ENCODE results near the gene ANLN.

DNA sequence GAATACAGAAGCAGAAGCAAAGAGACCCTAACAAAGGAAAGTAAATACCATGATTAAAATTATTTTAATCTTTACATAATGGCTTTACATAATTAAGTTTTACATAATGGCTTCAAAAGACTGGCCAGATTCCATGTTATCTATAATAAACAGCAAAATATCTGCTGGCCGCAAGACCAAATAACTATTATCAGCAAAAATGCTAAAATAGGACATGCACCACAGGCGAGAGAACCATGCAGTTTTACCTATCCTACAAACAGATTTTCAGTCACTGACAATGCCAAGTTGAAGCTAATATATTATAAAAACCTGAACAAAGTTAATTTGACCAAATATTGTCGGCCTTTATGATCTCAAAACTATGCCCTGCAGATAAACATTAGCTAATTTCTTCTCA, 34.2 kb upstream of the ANLN start:
- TF ChIP-seq, protein P1, sequence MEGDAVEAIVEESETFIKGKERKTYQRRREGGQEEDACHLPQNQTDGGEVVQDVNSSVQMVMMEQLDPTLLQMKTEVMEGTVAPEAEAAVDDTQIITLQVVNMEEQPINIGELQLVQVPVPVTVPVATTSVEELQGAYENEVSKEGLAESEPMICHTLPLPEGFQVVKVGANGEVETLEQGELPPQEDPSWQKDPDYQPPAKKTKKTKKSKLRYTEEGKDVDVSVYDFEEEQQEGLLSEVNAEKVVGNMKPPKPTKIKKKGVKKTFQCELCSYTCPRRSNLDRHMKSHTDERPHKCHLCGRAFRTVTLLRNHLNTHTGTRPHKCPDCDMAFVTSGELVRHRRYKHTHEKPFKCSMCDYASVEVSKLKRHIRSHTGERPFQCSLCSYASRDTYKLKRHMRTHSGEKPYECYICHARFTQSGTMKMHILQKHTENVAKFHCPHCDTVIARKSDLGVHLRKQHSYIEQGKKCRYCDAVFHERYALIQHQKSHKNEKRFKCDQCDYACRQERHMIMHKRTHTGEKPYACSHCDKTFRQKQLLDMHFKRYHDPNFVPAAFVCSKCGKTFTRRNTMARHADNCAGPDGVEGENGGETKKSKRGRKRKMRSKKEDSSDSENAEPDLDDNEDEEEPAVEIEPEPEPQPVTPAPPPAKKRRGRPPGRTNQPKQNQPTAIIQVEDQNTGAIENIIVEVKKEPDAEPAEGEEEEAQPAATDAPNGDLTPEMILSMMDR (IDR thresholded peaks at IDR 0.05), result no peak
- TF ChIP-seq NFE2L1 (CRISPR knock-in tag; IDR thresholded peaks at IDR 0.05) (no peak), FOXK1 (CRISPR knock-in tag; IDR thresholded peaks at IDR 0.05) (no peak), ELF4 (CRISPR knock-in tag; IDR thresholded peaks at IDR 0.05; ENCODE audit: low read depth) (no peak)

Measured in WTC11 (cell line).